ENCODE results near the gene PRKCB.

Gene PRKCB

DNA sequence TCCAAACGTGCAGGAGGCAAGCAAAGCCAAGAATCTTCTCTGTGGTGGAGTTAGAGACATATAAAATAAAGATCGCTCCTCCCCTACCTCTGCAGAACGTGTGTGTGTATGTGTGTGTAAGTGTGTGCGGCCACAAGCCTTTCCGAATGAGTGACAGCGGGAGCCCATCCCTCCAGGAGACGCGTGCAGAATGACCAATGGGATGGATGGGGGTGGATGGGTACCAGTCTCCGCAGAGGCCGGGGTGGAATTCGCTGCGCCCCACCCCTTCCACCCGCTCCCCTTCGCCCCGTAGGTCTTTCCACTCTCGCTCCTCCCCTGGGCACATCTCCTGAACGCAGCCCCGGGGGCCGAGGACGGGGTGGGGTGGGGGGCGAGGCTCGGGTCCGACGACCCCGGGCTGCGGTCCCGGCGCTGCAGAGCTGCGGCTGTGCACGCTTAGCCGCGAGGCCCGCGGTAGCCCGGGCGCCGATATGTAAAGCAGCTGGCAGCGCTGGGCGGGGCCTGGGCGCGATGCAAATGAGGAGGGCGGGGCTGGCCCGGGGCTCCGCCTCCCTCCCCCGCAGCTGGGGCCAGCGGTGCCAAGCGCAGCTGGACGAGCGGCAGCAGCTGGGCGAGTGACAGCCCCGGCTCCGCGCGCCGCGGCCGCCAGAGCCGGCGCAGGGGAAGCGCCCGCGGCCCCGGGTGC, at the start of gene PRKCB:
PRKCB (plus strand) TSS at position 594 of the 688 bp plus-strand sequence.
- DNase-seq (ENCODE audit: extremely low read depth in 1 of 2, low read depth in 1 of 2): peak; percentile 73 to 85

GRCh38 chr16:23786964-23787561, 48.7 kb upstream of the PRKCB start:
- DNase-seq (ENCODE audit: extremely low read depth in 1 of 2, low read depth in 1 of 2): no peak

GRCh38 chr16:23788685-23789084, 47.1 kb upstream of the PRKCB start:
- no peak for DNase-seq (ENCODE audit: extremely low read depth in 1 of 2, low read depth in 1 of 2)

GRCh38 chr16:23795378-23795777, 40.4 kb upstream of the PRKCB start:
- DNase-seq (ENCODE audit: extremely low read depth in 1 of 2, low read depth in 1 of 2): no peak

- no peak for DNase-seq (ENCODE audit: extremely low read depth in 1 of 2, low read depth in 1 of 2)
Observed at GRCh38 chr16:23796941-23797340, 38.8 kb upstream of the PRKCB start.

DNA sequence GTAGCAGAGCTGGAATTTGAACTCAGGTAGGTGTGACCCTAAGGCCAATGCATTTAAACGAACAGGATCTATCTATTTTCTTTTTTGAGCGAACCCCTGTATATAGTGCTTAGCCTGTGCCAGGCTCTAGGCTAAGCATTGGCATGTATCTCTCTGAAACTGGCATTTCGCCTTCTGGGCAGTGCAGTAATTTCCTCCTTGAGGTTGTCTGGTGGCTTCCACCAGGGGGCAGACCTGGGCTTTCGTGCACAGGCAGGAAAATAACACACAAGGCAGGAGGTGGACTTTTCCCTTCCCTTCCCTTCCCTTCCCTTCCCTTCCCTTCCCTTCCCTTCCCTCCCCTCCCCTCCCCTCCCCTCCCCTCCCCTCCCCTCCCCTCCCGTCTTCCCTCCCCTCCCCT, 34.4 kb upstream of the PRKCB start:
- DNase-seq (ENCODE audit: extremely low read depth in 1 of 2, low read depth in 1 of 2): peak; percentile 21 to 52

DNA sequence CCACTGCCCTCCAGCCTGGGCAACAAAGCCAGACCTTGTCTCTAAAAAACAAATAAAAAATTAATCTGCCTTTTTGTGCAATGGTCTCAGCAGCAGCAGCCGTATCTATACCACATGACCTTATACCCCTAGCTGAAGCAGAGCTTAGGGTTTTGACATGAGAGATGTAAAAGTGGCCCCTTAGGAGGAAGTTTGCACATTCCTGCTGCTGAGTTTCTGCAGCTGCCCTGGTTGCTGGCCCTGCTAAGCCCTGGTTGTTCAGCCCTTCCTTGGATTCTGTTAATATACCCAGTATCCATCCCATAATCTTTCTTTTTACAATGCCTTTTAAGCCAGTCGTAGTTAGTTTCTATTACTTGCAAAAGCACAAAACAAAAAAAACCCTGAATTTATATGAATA, 33.0 kb upstream of the PRKCB start:
- DNase-seq (ENCODE audit: extremely low read depth in 1 of 2, low read depth in 1 of 2): no peak

DNA sequence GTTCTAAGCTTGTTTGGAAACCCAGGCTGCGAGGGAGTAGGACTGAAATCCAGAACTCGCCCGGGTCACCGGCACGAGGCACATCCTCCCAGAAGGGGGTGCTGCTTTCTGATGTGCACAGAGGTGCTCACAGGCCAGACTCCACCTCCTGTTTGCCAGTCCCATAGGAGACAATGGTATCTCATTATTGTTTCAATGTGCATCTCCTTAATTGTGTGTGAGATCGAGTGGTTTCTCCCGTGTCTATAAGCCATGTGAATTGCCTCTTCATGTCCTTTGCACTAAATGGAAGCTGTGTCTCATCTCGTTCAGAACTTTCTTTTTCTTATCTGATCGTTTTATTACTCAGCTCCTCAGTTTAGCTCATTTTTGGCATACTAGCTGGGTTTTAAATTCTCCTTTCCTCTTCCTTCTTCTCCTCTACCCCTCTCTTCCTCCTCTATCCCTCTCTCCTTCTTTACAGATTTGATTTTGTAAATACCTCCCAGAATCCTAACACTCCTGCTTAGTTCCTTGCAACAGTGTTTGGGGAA, 32.1 kb upstream of the PRKCB start:
- peak; percentile 32 to 60 for DNase-seq (ENCODE audit: extremely low read depth in 1 of 2, low read depth in 1 of 2)

DNA sequence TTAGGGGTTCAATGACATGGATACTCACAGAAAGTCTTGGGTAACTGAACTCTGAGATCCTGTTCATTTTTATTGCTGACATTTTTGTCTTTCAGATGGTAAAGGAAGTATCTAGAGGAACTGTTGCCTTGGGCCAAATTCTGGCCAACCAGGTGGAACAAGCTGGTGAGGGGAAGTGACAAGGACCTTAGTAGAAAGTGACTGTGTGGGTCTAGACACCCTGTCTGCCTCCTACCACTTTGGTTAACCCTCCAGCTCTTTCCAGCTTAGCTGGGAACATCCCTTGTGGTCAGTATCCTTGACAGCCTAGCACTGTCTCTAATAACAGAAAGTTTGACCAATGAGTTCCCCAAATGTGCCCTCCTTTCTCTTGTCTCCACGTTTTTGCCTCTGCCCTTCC, 28.8 kb upstream of the PRKCB start:
- DNase-seq (ENCODE audit: extremely low read depth in 1 of 2, low read depth in 1 of 2): no peak

DNA sequence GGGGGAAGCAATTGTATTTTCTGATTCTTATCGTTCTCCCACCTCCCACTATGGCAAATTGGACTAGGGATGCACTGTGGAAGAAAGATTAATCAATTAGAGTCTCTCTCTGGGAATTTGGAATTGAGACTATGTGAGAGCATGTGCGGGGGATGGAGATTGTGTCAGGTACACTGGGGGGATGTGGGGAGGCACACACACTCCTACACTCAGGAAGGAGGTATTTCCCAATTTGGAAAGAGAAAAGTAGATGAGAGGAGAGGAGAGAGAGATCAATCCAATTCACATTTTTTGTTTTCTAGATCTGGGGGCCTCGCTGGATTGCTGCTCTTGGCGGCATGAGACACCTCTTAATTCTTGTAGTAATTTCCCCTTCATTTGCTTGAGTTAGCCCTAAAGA, 14.3 kb upstream of the PRKCB start:
- no peak for DNase-seq (ENCODE audit: extremely low read depth in 1 of 2, low read depth in 1 of 2)

DNA sequence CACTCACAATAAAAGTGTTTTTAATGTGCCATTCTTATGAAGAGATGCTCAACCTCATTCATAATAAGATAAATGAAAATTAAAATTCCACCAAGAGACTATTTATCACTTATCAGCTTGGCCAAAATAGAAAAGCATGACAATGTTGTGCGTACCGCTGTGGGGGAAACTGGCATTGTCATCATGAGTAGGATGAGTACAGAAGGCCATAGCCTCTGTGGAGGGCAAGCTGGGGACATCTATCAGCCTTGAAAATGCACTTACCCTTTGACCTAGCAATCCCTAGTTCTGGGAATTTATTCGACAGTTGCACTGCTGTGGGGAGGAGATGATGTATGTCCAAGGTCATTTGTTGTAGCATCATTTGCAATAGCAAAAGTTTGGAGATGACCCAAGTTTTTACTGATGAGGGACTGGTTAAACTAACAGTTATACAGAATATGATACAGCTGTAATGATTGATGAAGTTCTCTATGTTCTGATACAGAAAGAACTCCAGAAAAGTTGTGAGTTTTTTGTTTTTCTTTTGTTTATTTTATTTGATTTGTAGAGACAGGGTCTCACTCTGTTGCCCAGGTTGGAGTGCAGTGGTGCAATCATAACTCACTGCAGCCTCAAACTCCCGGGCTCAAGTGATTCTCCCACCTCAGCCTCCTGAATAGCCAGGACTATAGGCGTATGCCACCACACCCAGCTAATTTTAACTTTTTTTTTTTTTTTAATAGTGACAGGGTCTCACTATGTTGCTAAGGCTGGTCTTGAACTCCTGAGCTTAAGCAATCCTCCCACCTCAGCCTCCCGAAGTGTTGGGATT, 13.7 kb upstream of the PRKCB start:
- no peak for DNase-seq (ENCODE audit: extremely low read depth in 1 of 2, low read depth in 1 of 2)

- no peak for DNase-seq (ENCODE audit: extremely low read depth in 1 of 2, low read depth in 1 of 2)
Observed at GRCh38 chr16:23823475-23824384, 12.1 kb upstream of the PRKCB start.

- DNase-seq (ENCODE audit: extremely low read depth in 1 of 2, low read depth in 1 of 2): no peak
Observed at GRCh38 chr16:23824909-23825308, 10.9 kb upstream of the PRKCB start.

GRCh38 chr16:23826528-23827045, 9.2 kb upstream of the PRKCB start:
- DNase-seq (ENCODE audit: extremely low read depth in 1 of 2, low read depth in 1 of 2): no peak

DNA sequence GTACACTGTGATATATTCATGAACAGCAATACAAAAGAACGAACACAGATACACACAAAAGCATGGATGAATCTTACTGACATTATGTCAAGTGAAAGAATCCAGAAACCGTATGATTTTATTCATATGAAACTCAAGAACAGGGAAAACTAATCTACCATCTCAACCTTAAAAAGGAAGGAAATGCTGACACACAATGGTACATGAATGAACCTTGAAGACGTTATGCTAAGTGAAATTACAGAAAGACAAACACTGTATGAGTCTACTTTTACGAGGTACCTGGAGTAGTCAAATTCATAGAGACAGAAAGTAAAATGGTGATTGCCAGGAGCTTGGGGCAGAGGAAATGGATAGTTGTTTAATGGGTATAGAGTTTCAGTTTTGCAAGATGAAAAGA, 8.7 kb upstream of the PRKCB start:
- DNase-seq (ENCODE audit: extremely low read depth in 1 of 2, low read depth in 1 of 2): no peak

DNA sequence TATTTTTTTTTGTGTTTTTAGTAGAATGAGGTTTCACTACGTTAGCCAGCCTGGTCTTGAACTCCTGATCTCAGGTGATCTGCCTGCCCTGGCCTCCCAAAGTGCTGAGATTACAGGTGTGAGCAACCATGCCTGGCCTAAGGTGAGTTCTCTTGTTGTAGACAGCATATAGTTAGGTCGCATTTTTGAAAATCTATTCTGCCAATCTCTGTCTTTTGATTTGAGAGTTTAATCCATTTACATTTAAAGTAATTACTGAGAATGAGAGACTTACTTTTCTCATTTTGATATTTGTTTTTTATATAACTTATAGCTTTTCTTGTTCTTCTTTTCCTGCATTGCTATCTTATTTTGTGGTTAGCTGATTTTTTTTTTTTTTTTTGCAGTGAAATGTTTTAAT, 6.3 kb upstream of the PRKCB start:
- no peak for DNase-seq (ENCODE audit: extremely low read depth in 1 of 2, low read depth in 1 of 2)

- no peak for DNase-seq (ENCODE audit: extremely low read depth in 1 of 2, low read depth in 1 of 2)
Observed at GRCh38 chr16:23830276-23830675, 5.5 kb upstream of the PRKCB start.

DNA sequence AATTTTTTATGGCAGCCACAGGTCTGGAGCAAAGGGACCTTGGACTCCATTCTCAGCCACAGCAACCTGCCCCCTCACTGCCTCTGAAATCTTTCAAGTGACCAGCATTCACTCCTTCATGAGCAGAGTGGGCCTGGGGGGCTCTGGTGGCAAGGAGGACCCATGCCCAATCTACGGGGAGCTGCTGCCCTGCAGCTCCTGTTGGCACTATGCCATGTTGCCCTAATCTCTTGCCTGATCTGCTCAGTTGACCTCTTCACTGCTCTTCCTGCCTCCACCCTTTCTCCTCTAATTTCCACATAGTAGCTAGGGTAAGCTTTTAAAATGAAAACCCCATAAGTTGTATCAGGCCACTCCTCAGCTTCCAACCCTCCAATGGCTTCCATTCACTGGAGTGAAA, 2.9 kb upstream of the PRKCB start:
- no peak for DNase-seq (ENCODE audit: extremely low read depth in 1 of 2, low read depth in 1 of 2)

GRCh38 chr16:23833504-23833903, 2.3 kb upstream of the PRKCB start:
- DNase-seq (ENCODE audit: extremely low read depth in 1 of 2, low read depth in 1 of 2): no peak

GRCh38 chr16:23833960-23834685, 1.7 kb upstream of the PRKCB start:
- no peak for DNase-seq (ENCODE audit: extremely low read depth in 1 of 2, low read depth in 1 of 2)
